ENCODE measurements around the gene MAMLD1.

Gene MAMLD1

DNA sequence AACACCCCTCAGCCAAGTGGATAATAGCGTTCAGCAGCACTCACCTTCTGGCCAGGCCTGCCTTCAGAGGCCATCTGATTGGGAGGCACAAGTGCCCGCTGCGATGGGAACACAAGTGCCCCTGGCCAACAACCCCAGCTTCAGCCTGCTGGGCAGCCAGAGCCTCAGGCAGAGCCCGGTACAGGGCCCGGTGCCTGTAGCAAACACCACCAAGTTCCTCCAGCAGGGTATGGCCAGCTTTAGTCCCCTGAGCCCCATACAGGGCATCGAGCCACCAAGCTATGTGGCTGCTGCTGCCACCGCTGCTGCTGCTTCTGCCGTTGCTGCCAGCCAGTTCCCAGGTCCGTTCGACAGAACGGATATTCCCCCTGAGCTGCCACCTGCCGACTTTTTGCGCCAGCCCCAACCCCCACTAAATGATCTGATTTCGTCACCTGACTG is 149.4 kb downstream of the MAMLD1 start:
- Histone ChIP-seq H3K27ac (ENCODE audit: low read depth, low read length) (no peak overlapping the region), H3K79me2 (ENCODE audit: control insufficient read depth, low read length) (no peaks in the 10 kb centered on the region), H3K9me3 (ENCODE audit: control insufficient read depth, insufficient read depth, low read length) (no peaks in the 10 kb centered on the region), H4K20me1 (ENCODE audit: control insufficient read depth, insufficient read depth, low read depth, low read length) (no peaks in the 10 kb centered on the region), H3F3A (ENCODE audit: control insufficient read depth, insufficient read depth) (no peaks in the 10 kb centered on the region), H3K4me1 (ENCODE audit: control insufficient read depth, low read length) (no peaks in the 10 kb centered on the region), H3K4me2 (ENCODE audit: low read length) (no peak overlapping the region), H3K36me3 (ENCODE audit: control insufficient read depth, low read length) (no peaks in the 10 kb centered on the region), H3K27me3 (ENCODE audit: control insufficient read depth, low read length) (no peaks in the 10 kb centered on the region), H3K9me2 (replicated peaks; ENCODE audit: control insufficient read depth, low read length) (no peaks in the 10 kb centered on the region), H3K4me3 (ENCODE audit: low read length) (no peak overlapping the region)
- no peak for TF ChIP-seq EZH2phosphoT487 (IDR thresholded peaks at IDR 0.05; ENCODE audit: borderline replicate concordance, low read length)
- TF ChIP-seq, protein P1, sequence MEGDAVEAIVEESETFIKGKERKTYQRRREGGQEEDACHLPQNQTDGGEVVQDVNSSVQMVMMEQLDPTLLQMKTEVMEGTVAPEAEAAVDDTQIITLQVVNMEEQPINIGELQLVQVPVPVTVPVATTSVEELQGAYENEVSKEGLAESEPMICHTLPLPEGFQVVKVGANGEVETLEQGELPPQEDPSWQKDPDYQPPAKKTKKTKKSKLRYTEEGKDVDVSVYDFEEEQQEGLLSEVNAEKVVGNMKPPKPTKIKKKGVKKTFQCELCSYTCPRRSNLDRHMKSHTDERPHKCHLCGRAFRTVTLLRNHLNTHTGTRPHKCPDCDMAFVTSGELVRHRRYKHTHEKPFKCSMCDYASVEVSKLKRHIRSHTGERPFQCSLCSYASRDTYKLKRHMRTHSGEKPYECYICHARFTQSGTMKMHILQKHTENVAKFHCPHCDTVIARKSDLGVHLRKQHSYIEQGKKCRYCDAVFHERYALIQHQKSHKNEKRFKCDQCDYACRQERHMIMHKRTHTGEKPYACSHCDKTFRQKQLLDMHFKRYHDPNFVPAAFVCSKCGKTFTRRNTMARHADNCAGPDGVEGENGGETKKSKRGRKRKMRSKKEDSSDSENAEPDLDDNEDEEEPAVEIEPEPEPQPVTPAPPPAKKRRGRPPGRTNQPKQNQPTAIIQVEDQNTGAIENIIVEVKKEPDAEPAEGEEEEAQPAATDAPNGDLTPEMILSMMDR (IDR thresholded peaks at IDR 0.05; ENCODE audit: low read depth, low read length, poor library complexity, severe bottlenecking), result no peak

DNA sequence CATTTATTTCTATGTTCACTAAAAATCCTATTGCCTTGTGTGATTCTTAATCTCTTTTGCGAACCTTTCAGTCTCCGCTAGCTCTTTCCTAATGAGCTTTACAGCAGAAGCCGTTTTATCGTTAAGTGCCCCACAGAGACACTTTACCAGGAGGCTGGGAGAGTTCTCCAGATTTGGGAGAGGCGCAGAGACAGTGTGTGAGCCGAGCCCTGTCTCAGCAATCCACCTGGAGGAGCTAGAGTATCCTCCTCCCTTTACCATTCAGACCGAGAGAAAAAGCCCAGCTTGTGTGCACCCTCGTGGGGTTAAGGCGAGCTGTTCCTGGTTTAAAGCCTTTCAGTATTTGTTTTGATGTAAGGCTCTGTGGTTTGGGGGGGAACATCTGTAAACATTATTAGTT is 150.4 kb downstream of the MAMLD1 start:
- no peaks in the 10 kb centered on the region for H3K4me1 ChIP-seq (ENCODE audit: control insufficient read depth, low read length)
- H3K4me3 ChIP-seq (ENCODE audit: low read length), result no peak overlapping the region
- TF ChIP-seq EZH2phosphoT487 (IDR thresholded peaks at IDR 0.05; ENCODE audit: borderline replicate concordance, low read length), result no peak
- TF ChIP-seq, protein P1 (IDR thresholded peaks at IDR 0.05; ENCODE audit: low read depth, low read length, poor library complexity, severe bottlenecking), result no peak
- no peaks in the 10 kb centered on the region for H3K9me3 ChIP-seq (ENCODE audit: control insufficient read depth, insufficient read depth, low read length)
- H3K9me2 ChIP-seq (replicated peaks; ENCODE audit: control insufficient read depth, low read length), result no peaks in the 10 kb centered on the region
- no peaks in the 10 kb centered on the region for H3K27me3 ChIP-seq (ENCODE audit: control insufficient read depth, low read length)
- no peak overlapping the region for H3K4me2 ChIP-seq (ENCODE audit: low read length)
- H3K36me3 ChIP-seq (ENCODE audit: control insufficient read depth, low read length), result no peaks in the 10 kb centered on the region
- H3F3A ChIP-seq (ENCODE audit: control insufficient read depth, insufficient read depth), result no peaks in the 10 kb centered on the region
- no peaks in the 10 kb centered on the region for H3K79me2 ChIP-seq (ENCODE audit: control insufficient read depth, low read length)
- no peak overlapping the region for H3K27ac ChIP-seq (ENCODE audit: low read depth, low read length)
- no peaks in the 10 kb centered on the region for H4K20me1 ChIP-seq (ENCODE audit: control insufficient read depth, insufficient read depth, low read depth, low read length)

DNA sequence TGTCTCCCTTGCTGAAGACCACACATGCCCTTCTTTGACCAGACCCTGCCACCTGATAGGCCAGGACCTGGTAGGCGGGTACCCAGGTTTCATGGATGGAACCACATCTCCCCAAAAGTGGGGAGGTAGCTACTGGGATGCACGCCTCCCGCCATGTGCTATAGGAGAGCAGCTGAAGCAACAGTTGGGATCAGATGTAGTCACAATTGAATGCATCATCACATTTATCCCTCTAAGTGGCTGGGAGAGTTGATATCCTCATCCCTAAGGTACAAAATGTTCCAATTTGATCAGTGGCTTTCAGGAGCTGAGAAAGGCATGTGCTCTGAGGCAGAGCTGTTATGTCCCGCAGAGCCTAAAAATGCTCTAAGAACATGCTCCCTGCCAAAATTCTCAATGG is 151.3 kb downstream of the MAMLD1 start:
- Histone ChIP-seq H3K4me2 (ENCODE audit: low read length) (no peak overlapping the region), H3K9me3 (ENCODE audit: control insufficient read depth, insufficient read depth, low read length) (no peaks in the 10 kb centered on the region), H4K20me1 (ENCODE audit: control insufficient read depth, insufficient read depth, low read depth, low read length) (no peaks in the 10 kb centered on the region), H3F3A (ENCODE audit: control insufficient read depth, insufficient read depth) (no peaks in the 10 kb centered on the region), H3K79me2 (ENCODE audit: control insufficient read depth, low read length) (no peaks in the 10 kb centered on the region), H3K36me3 (ENCODE audit: control insufficient read depth, low read length) (no peaks in the 10 kb centered on the region), H3K9me2 (replicated peaks; ENCODE audit: control insufficient read depth, low read length) (no peaks in the 10 kb centered on the region), H3K27ac (ENCODE audit: low read depth, low read length) (no peak overlapping the region), H3K4me3 (ENCODE audit: low read length) (no peak overlapping the region), H3K4me1 (ENCODE audit: control insufficient read depth, low read length) (no peaks in the 10 kb centered on the region), H3K27me3 (ENCODE audit: control insufficient read depth, low read length) (no peaks in the 10 kb centered on the region)
- TF ChIP-seq, protein P1 (IDR thresholded peaks at IDR 0.05; ENCODE audit: low read depth, low read length, poor library complexity, severe bottlenecking), result no peak
- TF ChIP-seq EZH2phosphoT487 (IDR thresholded peaks at IDR 0.05; ENCODE audit: borderline replicate concordance, low read length), result no peak

DNA sequence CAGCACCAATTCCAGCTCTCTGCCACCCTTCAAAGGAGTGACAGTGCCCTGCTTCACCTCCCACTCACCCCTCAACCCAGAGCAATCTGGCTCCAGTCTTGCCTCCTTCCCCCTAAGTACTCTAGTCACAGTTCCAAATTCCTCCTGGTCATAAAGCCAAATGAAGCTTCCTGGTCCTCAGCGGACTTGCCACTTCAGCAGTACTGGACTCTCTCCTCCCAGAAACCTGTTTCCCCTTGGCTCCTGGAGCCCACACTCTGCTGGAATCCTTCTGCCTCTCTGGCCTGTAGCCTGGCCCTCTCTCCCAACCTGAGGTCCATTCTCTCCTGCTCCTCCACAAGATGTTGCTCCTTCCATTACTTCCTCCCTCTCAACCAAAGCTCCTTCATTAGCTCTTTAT is 152.7 kb downstream of the MAMLD1 start:
- no peaks in the 10 kb centered on the region for H3K4me1 ChIP-seq (ENCODE audit: control insufficient read depth, low read length)
- TF ChIP-seq, protein P1 (IDR thresholded peaks at IDR 0.05; ENCODE audit: low read depth, low read length, poor library complexity, severe bottlenecking), result no peak
- TF ChIP-seq EZH2phosphoT487 (IDR thresholded peaks at IDR 0.05; ENCODE audit: borderline replicate concordance, low read length), result no peak
- H3K36me3 ChIP-seq (ENCODE audit: control insufficient read depth, low read length), result no peaks in the 10 kb centered on the region
- H3K79me2 ChIP-seq (ENCODE audit: control insufficient read depth, low read length), result no peaks in the 10 kb centered on the region
- no peak overlapping the region for H3K27ac ChIP-seq (ENCODE audit: low read depth, low read length)
- no peak overlapping the region for H3K4me3 ChIP-seq (ENCODE audit: low read length)
- no peak overlapping the region for H3K4me2 ChIP-seq (ENCODE audit: low read length)
- H3K27me3 ChIP-seq (ENCODE audit: control insufficient read depth, low read length), result no peaks in the 10 kb centered on the region
- H3F3A ChIP-seq (ENCODE audit: control insufficient read depth, insufficient read depth), result no peaks in the 10 kb centered on the region
- no peaks in the 10 kb centered on the region for H3K9me2 ChIP-seq (replicated peaks; ENCODE audit: control insufficient read depth, low read length)
- H3K9me3 ChIP-seq (ENCODE audit: control insufficient read depth, insufficient read depth, low read length), result no peaks in the 10 kb centered on the region
- H4K20me1 ChIP-seq (ENCODE audit: control insufficient read depth, insufficient read depth, low read depth, low read length), result no peaks in the 10 kb centered on the region
